Measurements from ENCODE around the gene GAGE12D. TPM values are rescaled to one million over a fixed set of nuclear protein-coding genes. Genes with fewer than 3 reads are reported as not detected.
"Not testable (repeated sequence)": the region's sequence is repeated elsewhere in the genome, so short reads cannot be mapped to it uniquely, and the experiment has no call there.

The GAGE12D gene
- not detected for total RNA-seq
- polyA plus RNA-seq: not detected
- total RNA-seq: not detected

- H3K27me3 ChIP-seq (ENCODE audit: control insufficient read depth in 2 of 2, insufficient read depth in 2 of 2, low read length in 2 of 2); H3K9me3 ChIP-seq (ENCODE audit: control insufficient read depth in 2 of 3, low read length in 3 of 3); DNase-seq; H3K36me3 ChIP-seq (ENCODE audit: control insufficient read depth in 2 of 3, insufficient read depth in 3 of 3, low read length in 3 of 3); intact Hi-C loops (cut with micrococcal nuclease); H3K4me3 ChIP-seq (ENCODE audit: low read length); H3K27ac Mint-ChIP-seq; H3K27me3 Mint-ChIP-seq; POLR2A ChIA-PET; CTCF ChIA-PET; ATAC-seq; H3K4me3 Mint-ChIP-seq; H3K4me1 ChIP-seq (ENCODE audit: control insufficient read depth in 2 of 2, insufficient read depth in 2 of 2, low read length in 2 of 2); H3K36me3 Mint-ChIP-seq; H3K4me1 Mint-ChIP-seq; H3K27ac ChIP-seq (ENCODE audit: low read depth, low read length); H3K9me3 Mint-ChIP-seq: not testable (repeated sequence)
These were observed at the start of gene GAGE12D for GRCh38 chrX:49541433-49541832. Gene GAGE12D, plus strand, starts transcription at chrX:49541733. Its CDS starts 1,155 bp downstream, at chrX:49542888.

- H3K36me3 Mint-ChIP-seq; H3K27me3 ChIP-seq (ENCODE audit: control insufficient read depth in 2 of 2, insufficient read depth in 2 of 2, low read length in 2 of 2); ATAC-seq; H3K36me3 ChIP-seq (ENCODE audit: control insufficient read depth in 2 of 3, insufficient read depth in 3 of 3, low read length in 3 of 3); CTCF ChIA-PET; H3K27ac Mint-ChIP-seq; H3K4me1 Mint-ChIP-seq; H3K4me3 Mint-ChIP-seq; POLR2A ChIA-PET; H3K4me3 ChIP-seq (ENCODE audit: low read length); H3K27me3 Mint-ChIP-seq; intact Hi-C loops (cut with micrococcal nuclease); H3K9me3 Mint-ChIP-seq; H3K9me3 ChIP-seq (ENCODE audit: control insufficient read depth in 2 of 3, low read length in 3 of 3); H3K4me1 ChIP-seq (ENCODE audit: control insufficient read depth in 2 of 2, insufficient read depth in 2 of 2, low read length in 2 of 2); DNase-seq; H3K27ac ChIP-seq (ENCODE audit: low read depth, low read length): not testable (repeated sequence)
These were observed 9.7 kb upstream of the GAGE12D start, which contains the start of gene GAGE12C for GRCh38 chrX:49531877-49532276. Gene GAGE12C, plus strand, starts transcription at chrX:49532177. Its CDS starts 1,155 bp downstream, at chrX:49533332.

DNA sequence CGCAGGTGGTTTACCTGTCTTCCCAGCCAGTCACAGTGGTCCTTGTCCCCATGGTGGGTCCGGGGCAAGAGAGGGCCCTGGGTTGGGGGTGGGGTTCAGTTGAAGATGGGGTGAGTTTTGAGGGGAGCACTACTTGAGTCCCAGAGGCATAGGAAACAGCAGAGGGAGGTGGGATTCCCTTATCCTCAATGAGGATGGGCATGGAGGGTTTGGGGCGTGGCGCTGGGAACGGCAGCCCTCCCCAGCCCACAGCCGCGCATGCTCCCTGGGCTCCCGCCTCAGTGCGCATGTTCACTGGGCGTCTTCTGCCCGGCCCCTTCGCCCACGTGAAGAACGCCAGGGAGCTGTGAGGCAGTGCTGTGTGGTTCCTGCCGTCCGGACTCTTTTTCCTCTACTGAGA lies 9.5 kb downstream of the GAGE12D start, which contains the start of gene GAGE12E:
GAGE12E (plus strand) TSS at position 301 of the 400 bp plus-strand sequence. CDS start 1,155 bp downstream, outside the sequence.
- H3K36me3 Mint-ChIP-seq: not testable (repeated sequence)

DNA sequence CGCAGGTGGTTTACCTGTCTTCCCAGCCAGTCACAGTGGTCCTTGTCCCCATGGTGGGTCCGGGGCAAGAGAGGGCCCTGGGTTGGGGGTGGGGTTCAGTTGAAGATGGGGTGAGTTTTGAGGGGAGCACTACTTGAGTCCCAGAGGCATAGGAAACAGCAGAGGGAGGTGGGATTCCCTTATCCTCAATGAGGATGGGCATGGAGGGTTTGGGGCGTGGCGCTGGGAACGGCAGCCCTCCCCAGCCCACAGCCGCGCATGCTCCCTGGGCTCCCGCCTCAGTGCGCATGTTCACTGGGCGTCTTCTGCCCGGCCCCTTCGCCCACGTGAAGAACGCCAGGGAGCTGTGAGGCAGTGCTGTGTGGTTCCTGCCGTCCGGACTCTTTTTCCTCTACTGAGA lies 19.0 kb downstream of the GAGE12D start, which contains the start of gene GAGE12F:
GAGE12F (plus strand) TSS at position 301 of the 400 bp plus-strand sequence. CDS start 1,155 bp downstream, outside the sequence.
- H3K4me1 ChIP-seq (ENCODE audit: control insufficient read depth in 2 of 2, insufficient read depth in 2 of 2, low read length in 2 of 2); H3K27me3 Mint-ChIP-seq; H3K27ac ChIP-seq (ENCODE audit: low read depth, low read length); H3K4me3 ChIP-seq (ENCODE audit: low read length); H3K27me3 ChIP-seq (ENCODE audit: control insufficient read depth in 2 of 2, insufficient read depth in 2 of 2, low read length in 2 of 2); H3K4me3 Mint-ChIP-seq; H3K4me1 Mint-ChIP-seq; H3K36me3 ChIP-seq (ENCODE audit: control insufficient read depth in 2 of 3, insufficient read depth in 3 of 3, low read length in 3 of 3); H3K27ac Mint-ChIP-seq; CTCF ChIA-PET; intact Hi-C loops (cut with micrococcal nuclease); H3K36me3 Mint-ChIP-seq; POLR2A ChIA-PET; H3K9me3 ChIP-seq (ENCODE audit: control insufficient read depth in 2 of 3, low read length in 3 of 3); DNase-seq; H3K9me3 Mint-ChIP-seq; ATAC-seq: not testable (repeated sequence)

More for the DNA sequence above, 9.5 kb downstream of the GAGE12D start, which contains the start of gene GAGE12E:
- H3K9me3 Mint-ChIP-seq; H3K9me3 ChIP-seq (ENCODE audit: control insufficient read depth in 2 of 3, low read length in 3 of 3); intact Hi-C loops (cut with micrococcal nuclease); H3K4me3 ChIP-seq (ENCODE audit: low read length); H3K36me3 ChIP-seq (ENCODE audit: control insufficient read depth in 2 of 3, insufficient read depth in 3 of 3, low read length in 3 of 3); H3K4me1 ChIP-seq (ENCODE audit: control insufficient read depth in 2 of 2, insufficient read depth in 2 of 2, low read length in 2 of 2); H3K4me1 Mint-ChIP-seq; CTCF ChIA-PET; POLR2A ChIA-PET; H3K27me3 Mint-ChIP-seq; H3K27ac ChIP-seq (ENCODE audit: low read depth, low read length); ATAC-seq; H3K27me3 ChIP-seq (ENCODE audit: control insufficient read depth in 2 of 2, insufficient read depth in 2 of 2, low read length in 2 of 2); H3K4me3 Mint-ChIP-seq; DNase-seq; H3K27ac Mint-ChIP-seq: not testable (repeated sequence)

GRCh38 chrX:49568728-49569127 lies 27.2 kb downstream of the GAGE12D start:
- not testable (repeated sequence) for H3K27me3 Mint-ChIP-seq, H3K27ac Mint-ChIP-seq

GRCh38 chrX:49569152-49569551 lies 27.6 kb downstream of the GAGE12D start:
- H3K27ac Mint-ChIP-seq; intact Hi-C loops (cut with micrococcal nuclease); DNase-seq; H3K4me1 Mint-ChIP-seq; H3K27me3 ChIP-seq (ENCODE audit: control insufficient read depth in 2 of 2, insufficient read depth in 2 of 2, low read length in 2 of 2); H3K27me3 Mint-ChIP-seq; H3K4me3 ChIP-seq (ENCODE audit: low read length); H3K4me3 Mint-ChIP-seq; CTCF ChIA-PET; ATAC-seq; H3K36me3 Mint-ChIP-seq; H3K4me1 ChIP-seq (ENCODE audit: control insufficient read depth in 2 of 2, insufficient read depth in 2 of 2, low read length in 2 of 2); POLR2A ChIA-PET; H3K36me3 ChIP-seq (ENCODE audit: control insufficient read depth in 2 of 3, insufficient read depth in 3 of 3, low read length in 3 of 3); H3K27ac ChIP-seq (ENCODE audit: low read depth, low read length); H3K9me3 ChIP-seq (ENCODE audit: control insufficient read depth in 2 of 3, low read length in 3 of 3); H3K9me3 Mint-ChIP-seq: not testable (repeated sequence)

More at GRCh38 chrX:49568728-49569127, 27.2 kb downstream of the GAGE12D start:
- POLR2A ChIA-PET; intact Hi-C loops (cut with micrococcal nuclease); CTCF ChIA-PET; H3K4me3 Mint-ChIP-seq; H3K4me1 ChIP-seq (ENCODE audit: control insufficient read depth in 2 of 2, insufficient read depth in 2 of 2, low read length in 2 of 2); H3K27me3 ChIP-seq (ENCODE audit: control insufficient read depth in 2 of 2, insufficient read depth in 2 of 2, low read length in 2 of 2); H3K9me3 Mint-ChIP-seq; H3K4me3 ChIP-seq (ENCODE audit: low read length); H3K9me3 ChIP-seq (ENCODE audit: control insufficient read depth in 2 of 3, low read length in 3 of 3); ATAC-seq; H3K36me3 ChIP-seq (ENCODE audit: control insufficient read depth in 2 of 3, insufficient read depth in 3 of 3, low read length in 3 of 3); H3K36me3 Mint-ChIP-seq; H3K4me1 Mint-ChIP-seq; DNase-seq; H3K27ac ChIP-seq (ENCODE audit: low read depth, low read length): not testable (repeated sequence)

DNA sequence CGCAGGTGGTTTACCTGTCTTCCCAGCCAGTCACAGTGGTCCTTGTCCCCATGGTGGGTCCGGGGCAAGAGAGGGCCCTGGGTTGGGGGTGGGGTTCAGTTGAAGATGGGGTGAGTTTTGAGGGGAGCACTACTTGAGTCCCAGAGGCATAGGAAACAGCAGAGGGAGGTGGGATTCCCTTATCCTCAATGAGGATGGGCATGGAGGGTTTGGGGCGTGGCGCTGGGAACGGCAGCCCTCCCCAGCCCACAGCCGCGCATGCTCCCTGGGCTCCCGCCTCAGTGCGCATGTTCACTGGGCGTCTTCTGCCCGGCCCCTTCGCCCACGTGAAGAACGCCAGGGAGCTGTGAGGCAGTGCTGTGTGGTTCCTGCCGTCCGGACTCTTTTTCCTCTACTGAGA lies 28.6 kb downstream of the GAGE12D start, which contains the start of gene GAGE12G:
GAGE12G (plus strand) TSS at position 301 of the 400 bp plus-strand sequence. CDS start 1,155 bp downstream, outside the sequence.
- DNase-seq; H3K36me3 ChIP-seq (ENCODE audit: control insufficient read depth in 2 of 3, insufficient read depth in 3 of 3, low read length in 3 of 3); H3K27me3 Mint-ChIP-seq; ATAC-seq; H3K4me3 Mint-ChIP-seq; H3K4me1 ChIP-seq (ENCODE audit: control insufficient read depth in 2 of 2, insufficient read depth in 2 of 2, low read length in 2 of 2); H3K27me3 ChIP-seq (ENCODE audit: control insufficient read depth in 2 of 2, insufficient read depth in 2 of 2, low read length in 2 of 2); H3K36me3 Mint-ChIP-seq; H3K4me3 ChIP-seq (ENCODE audit: low read length); POLR2A ChIA-PET; H3K27ac ChIP-seq (ENCODE audit: low read depth, low read length); intact Hi-C loops (cut with micrococcal nuclease); CTCF ChIA-PET; H3K27ac Mint-ChIP-seq; H3K4me1 Mint-ChIP-seq; H3K9me3 Mint-ChIP-seq; H3K9me3 ChIP-seq (ENCODE audit: control insufficient read depth in 2 of 3, low read length in 3 of 3): not testable (repeated sequence)

Data from naive thymus-derived CD4-positive, alpha-beta T cell (primary cell).